ENCODE data around the gene CYP4F11.

DNA sequence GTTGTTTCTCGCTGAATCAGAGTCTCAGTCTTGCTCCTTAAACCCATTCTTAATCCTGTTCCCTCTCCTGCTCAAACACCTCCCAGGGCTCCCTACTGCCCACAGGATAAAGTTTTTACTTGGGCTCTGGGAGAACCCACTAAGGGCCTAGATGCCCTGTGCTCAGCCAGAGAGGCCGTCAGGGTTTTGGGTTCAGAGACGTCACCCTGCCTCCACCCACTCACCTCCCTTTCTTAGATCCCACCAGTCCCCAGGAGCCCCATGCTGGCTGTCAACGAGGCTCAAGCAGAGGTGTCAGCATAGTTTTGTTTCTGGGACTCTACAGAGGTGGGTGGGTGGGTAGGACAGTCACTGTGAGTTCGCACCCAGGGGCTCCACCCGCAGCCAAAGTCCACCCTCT, 20.9 kb downstream of the CYP4F11 start:
- TF ChIP-seq, protein P1, sequence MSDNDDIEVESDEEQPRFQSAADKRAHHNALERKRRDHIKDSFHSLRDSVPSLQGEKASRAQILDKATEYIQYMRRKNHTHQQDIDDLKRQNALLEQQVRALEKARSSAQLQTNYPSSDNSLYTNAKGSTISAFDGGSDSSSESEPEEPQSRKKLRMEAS (IDR thresholded peaks at IDR 0.05; ENCODE audit: insufficient read depth, insufficient read length): no peak
- TF ChIP-seq, protein P2, sequence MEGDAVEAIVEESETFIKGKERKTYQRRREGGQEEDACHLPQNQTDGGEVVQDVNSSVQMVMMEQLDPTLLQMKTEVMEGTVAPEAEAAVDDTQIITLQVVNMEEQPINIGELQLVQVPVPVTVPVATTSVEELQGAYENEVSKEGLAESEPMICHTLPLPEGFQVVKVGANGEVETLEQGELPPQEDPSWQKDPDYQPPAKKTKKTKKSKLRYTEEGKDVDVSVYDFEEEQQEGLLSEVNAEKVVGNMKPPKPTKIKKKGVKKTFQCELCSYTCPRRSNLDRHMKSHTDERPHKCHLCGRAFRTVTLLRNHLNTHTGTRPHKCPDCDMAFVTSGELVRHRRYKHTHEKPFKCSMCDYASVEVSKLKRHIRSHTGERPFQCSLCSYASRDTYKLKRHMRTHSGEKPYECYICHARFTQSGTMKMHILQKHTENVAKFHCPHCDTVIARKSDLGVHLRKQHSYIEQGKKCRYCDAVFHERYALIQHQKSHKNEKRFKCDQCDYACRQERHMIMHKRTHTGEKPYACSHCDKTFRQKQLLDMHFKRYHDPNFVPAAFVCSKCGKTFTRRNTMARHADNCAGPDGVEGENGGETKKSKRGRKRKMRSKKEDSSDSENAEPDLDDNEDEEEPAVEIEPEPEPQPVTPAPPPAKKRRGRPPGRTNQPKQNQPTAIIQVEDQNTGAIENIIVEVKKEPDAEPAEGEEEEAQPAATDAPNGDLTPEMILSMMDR (IDR thresholded peaks at IDR 0.05; ENCODE audit: extremely low read depth in 1 of 2, insufficient read depth in 1 of 2, low read depth in 1 of 2, low read length in 2 of 2): no peak
- TF ChIP-seq POLR2A (IDR thresholded peaks at IDR 0.05; ENCODE audit: low read depth, low read length) (no peak), MYC (IDR thresholded peaks at IDR 0.05; ENCODE audit: low read depth, low read length) (no peak), EZH2 (IDR thresholded peaks at IDR 0.05; ENCODE audit: borderline replicate concordance, low read depth, low read length, severe bottlenecking) (no peak), POLR2AphosphoS5 (IDR thresholded peaks at IDR 0.05; ENCODE audit: insufficient read depth, low read depth, low read length) (no peak), FOS (IDR thresholded peaks at IDR 0.05; ENCODE audit: borderline replicate concordance, insufficient read depth, low read length) (no peak)

All from endothelial cell of umbilical vein (primary cell).